IPS-18a (cell line): ENCODE results near the gene LRRC37A2.
"Not testable (repeated sequence)": the region's sequence is repeated elsewhere in the genome, so short reads cannot be mapped to it uniquely, and the experiment has no call there.

Source experiments
- H3K27ac ChIP-seq: one replicate; pipeline ENCODE4 v1.5.1; 2013; ENCODE audit warnings: low read length
- H3K27me3 ChIP-seq: one replicate; pipeline ENCODE4 v1.6.1; 2013; ENCODE audit warnings: mild to moderate bottlenecking, low read length; ENCODE audit not compliant: control insufficient read depth, insufficient read depth
- H3K36me3 ChIP-seq: one replicate; pipeline ENCODE4 v1.6.1; 2013; ENCODE audit warnings: low read depth, low read length; ENCODE audit not compliant: control insufficient read depth
- H3K4me1 ChIP-seq: one replicate; pipeline ENCODE4 v1.6.1; 2013; ENCODE audit warnings: low read depth, low read length; ENCODE audit not compliant: control insufficient read depth
- H3K4me3 ChIP-seq: one replicate; pipeline ENCODE4 v1.5.1; 2013; ENCODE audit warnings: low read length
- H3K9ac ChIP-seq: one replicate; pipeline ENCODE4 v1.6.1; 2013; ENCODE audit warnings: mild to moderate bottlenecking, low read length, moderate library complexity
- H3K9me3 ChIP-seq: one replicate; pipeline ENCODE4 v1.6.1; 2013; ENCODE audit warnings: low read depth, low read length; ENCODE audit not compliant: control insufficient read depth

Gene LRRC37A2

DNA sequence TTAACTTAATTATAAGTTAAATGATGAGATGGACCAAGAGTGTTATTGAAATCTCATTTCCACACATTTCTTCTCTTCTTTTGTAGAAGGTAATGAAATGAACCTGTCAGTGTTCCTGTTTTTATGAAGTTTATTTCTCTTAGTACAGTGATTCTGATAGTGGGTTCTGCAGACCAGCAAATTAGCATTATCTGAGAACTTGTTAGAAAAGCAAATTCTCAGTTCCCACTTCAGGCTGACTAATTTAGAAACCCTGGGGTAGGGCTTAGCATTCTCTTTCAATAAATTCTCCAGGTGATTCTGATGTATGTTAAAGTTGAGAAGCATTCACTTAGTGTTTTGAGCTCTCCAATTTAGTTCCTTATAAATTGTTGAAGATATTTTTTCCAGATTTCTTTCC is 90.9 kb downstream of the LRRC37A2 start:
- not testable (repeated sequence) for H3K27ac ChIP-seq, H3K9me3 ChIP-seq, H3K9ac ChIP-seq, H3K36me3 ChIP-seq, H3K4me3 ChIP-seq, H3K4me1 ChIP-seq, H3K27me3 ChIP-seq
